K562 (cell line): ENCODE data around the gene CPHXL2. TPM values are rescaled to one million over a fixed set of nuclear protein-coding genes. Genes with fewer than 3 reads are reported as not detected.

Experiments used
- CHD4 ChIP-seq: fragments of 200-600 bp; sonication (generic); IDR thresholded peaks from 3 replicates; pipeline ENCODE4 v1.6.1; 2012; ENCODE audit warnings: low read depth, mild to moderate bottlenecking, mixed read lengths, low read length, inconsistent platforms; ENCODE audit not compliant: insufficient read depth, insufficient replicate concordance, poor library complexity, severe bottlenecking
- HIVEP1 ChIP-seq: fragments of 250-450 bp; sonication (Bioruptor Pico); IDR thresholded peaks from 2 replicates; pipeline ENCODE4 v1.4.0; 2020; ENCODE audit warnings: mild to moderate bottlenecking
- NCOA6 ChIP-seq: fragments of 450-650 bp; IDR thresholded peaks from 2 replicates; pipeline ENCODE4 v1.6.1; 2017; ENCODE audit warnings: mild to moderate bottlenecking
- SETDB1 ChIP-seq: IDR thresholded peaks from one replicate; pipeline ENCODE4 v1.6.1; 2012; ENCODE audit warnings: low read length, control low read depth, inconsistent platforms
- SMAD1 ChIP-seq: fragments of 150-350 bp; IDR thresholded peaks from 2 replicates; pipeline ENCODE4 v1.6.1; 2014; ENCODE audit warnings: low read length, low read depth; ENCODE audit not compliant: partially characterized antibody
- SMARCA4 ChIP-seq: fragments of 450-650 bp; IDR thresholded peaks from 2 replicates; pipeline ENCODE4 v1.6.1; 2016
- ZNF444 ChIP-seq: fragments of 250-450 bp; sonication (Bioruptor Pico); IDR thresholded peaks from 2 replicates; pipeline ENCODE4 v1.4.0; 2020; ENCODE audit warnings: mild to moderate bottlenecking, moderate library complexity
- polyA plus RNA-seq, 8 experiments: library from polyadenylated mRNA; depleted of rRNA in 4 of 8; stranded (reverse) in 5 of 8; unstranded in 3 of 8; fragments of >200 nt; fragmentation: Nextera tagmentation in 2 of 8; fragmentation: Illumina TruSeq in 1 of 8; extraction: Ambion mirVana in 2 of 8; extraction: Trizol in 1 of 8; gene quantifications; 2 replicates each; pipeline versions ENCODE4 v1.2.1 to v1.2.3, GENCODE V29; 2011 to 2014; ENCODE audit warnings: inconsistent platforms in 1 of 8, missing spikeins in 1 of 8
- total RNA-seq, 7 experiments: library from RNA; depleted of rRNA in 6 of 7; stranded (reverse); fragments of >200 nt in 6 of 7; fragmentation: Illumina TruSeq in 2 of 7; extraction: Trizol in 2 of 7; gene quantifications; 2 replicates each; pipeline versions ENCODE4 v1.2.1 to v1.2.3, GENCODE V29; 2011 to 2021; ENCODE audit warnings: low replicate concordance in 1 of 7
- TF ChIP-seq, protein P1 (sequence below), 2 experiments: fragments of 450-650 bp in 1 of 2; sonication (generic) in 1 of 2; formaldehyde crosslinking in 1 of 2; IDR thresholded peaks in 1 of 2; conservative IDR thresholded peaks in 1 of 2; 2 replicates each; pipeline versions ENCODE4 v1.6.1 to v1.8.1; 2016 to 2023; ENCODE audit warnings: mild to moderate bottlenecking in 2 of 2, moderate library complexity in 2 of 2, inconsistent platforms in 1 of 2, missing genetic modification reagents in 1 of 2
- TF ChIP-seq, protein P2 (sequence below): fragments of 450-650 bp; IDR thresholded peaks from 2 replicates; pipeline ENCODE4 v1.6.1; 2016
- TF ChIP-seq, protein P3 (sequence below): fragments of 450-650 bp; IDR thresholded peaks from 2 replicates; pipeline ENCODE4 v1.7.0; 2016; ENCODE audit warnings: borderline replicate concordance
- TF ChIP-seq, protein P4 (sequence below): fragments of 450-650 bp; conservative IDR thresholded peaks from 2 replicates; pipeline ENCODE4 v1.6.1; 2016; ENCODE audit warnings: missing genetic modification characterization, low read depth, mild to moderate bottlenecking, missing compliant biosample characterization, moderate library complexity

CPHXL2 gene
- total and polyA plus RNA-seq, 9 of the 15 experiments (the other 6 are each of a cell fraction or from before 2014, with no cell fraction given) = not detected

DNA sequence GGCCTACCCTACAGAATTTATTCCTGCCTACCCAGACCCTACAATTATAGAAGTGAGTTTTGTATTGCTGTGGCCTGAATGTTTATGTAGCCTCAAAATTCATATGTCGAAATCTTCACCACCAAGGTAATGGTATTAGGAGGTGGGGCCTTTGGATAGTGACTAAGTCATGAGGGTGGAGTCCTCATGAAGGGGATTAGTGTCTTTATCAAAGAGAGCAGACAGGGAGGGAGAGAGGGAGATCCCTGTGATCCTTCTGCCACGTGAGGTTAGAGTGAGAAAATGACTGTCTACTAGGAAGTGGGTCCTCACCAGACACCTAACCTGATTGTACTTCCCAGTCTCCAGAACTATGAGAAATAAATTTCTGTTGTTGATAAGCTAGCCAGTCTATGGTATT lies 25.4 kb upstream of the CPHXL2 start (continued):
- TF ChIP-seq, protein P1, sequence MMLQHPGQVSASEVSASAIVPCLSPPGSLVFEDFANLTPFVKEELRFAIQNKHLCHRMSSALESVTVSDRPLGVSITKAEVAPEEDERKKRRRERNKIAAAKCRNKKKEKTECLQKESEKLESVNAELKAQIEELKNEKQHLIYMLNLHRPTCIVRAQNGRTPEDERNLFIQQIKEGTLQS (IDR thresholded peaks at IDR 0.05) = peak; percentile 34; the same call in 1 of the 2 replicates
- TF ChIP-seq, protein P1 (CRISPR knock-in tag; conservative IDR thresholded peaks at IDR 0.05) = no peak
- TF ChIP-seq, protein P2, sequence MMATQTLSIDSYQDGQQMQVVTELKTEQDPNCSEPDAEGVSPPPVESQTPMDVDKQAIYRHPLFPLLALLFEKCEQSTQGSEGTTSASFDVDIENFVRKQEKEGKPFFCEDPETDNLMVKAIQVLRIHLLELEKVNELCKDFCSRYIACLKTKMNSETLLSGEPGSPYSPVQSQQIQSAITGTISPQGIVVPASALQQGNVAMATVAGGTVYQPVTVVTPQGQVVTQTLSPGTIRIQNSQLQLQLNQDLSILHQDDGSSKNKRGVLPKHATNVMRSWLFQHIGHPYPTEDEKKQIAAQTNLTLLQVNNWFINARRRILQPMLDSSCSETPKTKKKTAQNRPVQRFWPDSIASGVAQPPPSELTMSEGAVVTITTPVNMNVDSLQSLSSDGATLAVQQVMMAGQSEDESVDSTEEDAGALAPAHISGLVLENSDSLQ = peak; percentile 51
- TF ChIP-seq, protein P3, sequence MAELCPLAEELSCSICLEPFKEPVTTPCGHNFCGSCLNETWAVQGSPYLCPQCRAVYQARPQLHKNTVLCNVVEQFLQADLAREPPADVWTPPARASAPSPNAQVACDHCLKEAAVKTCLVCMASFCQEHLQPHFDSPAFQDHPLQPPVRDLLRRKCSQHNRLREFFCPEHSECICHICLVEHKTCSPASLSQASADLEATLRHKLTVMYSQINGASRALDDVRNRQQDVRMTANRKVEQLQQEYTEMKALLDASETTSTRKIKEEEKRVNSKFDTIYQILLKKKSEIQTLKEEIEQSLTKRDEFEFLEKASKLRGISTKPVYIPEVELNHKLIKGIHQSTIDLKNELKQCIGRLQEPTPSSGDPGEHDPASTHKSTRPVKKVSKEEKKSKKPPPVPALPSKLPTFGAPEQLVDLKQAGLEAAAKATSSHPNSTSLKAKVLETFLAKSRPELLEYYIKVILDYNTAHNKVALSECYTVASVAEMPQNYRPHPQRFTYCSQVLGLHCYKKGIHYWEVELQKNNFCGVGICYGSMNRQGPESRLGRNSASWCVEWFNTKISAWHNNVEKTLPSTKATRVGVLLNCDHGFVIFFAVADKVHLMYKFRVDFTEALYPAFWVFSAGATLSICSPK = no peak
- no peak for TF ChIP-seq SMAD1
- no peak for TF ChIP-seq NCOA6
- TF ChIP-seq HIVEP1 (CRISPR knock-in tag) = no peak
- TF ChIP-seq CHD4 = no peak
- TF ChIP-seq, protein P4, sequence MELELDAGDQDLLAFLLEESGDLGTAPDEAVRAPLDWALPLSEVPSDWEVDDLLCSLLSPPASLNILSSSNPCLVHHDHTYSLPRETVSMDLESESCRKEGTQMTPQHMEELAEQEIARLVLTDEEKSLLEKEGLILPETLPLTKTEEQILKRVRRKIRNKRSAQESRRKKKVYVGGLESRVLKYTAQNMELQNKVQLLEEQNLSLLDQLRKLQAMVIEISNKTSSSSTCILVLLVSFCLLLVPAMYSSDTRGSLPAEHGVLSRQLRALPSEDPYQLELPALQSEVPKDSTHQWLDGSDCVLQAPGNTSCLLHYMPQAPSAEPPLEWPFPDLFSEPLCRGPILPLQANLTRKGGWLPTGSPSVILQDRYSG (tag) = no peak
- TF ChIP-seq SMARCA4 = peak; percentile 83
- TF ChIP-seq ZNF444 (CRISPR knock-in tag) = no peak
- TF ChIP-seq SETDB1 = no peak
